GM19328 (cell line): Measurements from ENCODE around the gene PAPOLB.

Source experiments
- ATAC-seq: cut with Tn5 transposase; IDR thresholded peaks from one replicate; pipeline ENCODE4 v1.9.1; 2021; ENCODE audit warnings: mild to moderate bottlenecking, moderate library complexity; ENCODE audit not compliant: unreplicated experiment

The PAPOLB gene

DNA sequence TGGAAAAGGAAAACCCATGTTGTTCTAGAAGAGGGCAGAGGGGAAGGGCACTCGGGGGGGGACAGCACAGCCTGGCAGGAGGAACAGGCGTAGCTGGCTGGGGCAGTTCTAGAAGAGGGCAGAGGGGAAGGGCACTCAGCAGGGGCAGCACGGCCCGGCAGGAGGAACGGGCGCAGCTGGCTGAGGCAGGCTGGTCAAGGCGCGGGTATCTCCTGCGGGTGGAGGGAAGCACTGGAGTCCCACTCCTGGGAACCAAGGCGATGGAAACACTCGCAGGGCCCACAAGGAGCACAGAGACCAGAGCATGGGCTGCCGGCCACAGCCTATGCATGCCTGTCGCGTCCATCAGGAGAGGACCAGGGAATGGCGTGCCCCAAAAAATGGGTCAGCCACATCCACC lies 36.7 kb downstream of the PAPOLB start:
- no peak for ATAC-seq

DNA sequence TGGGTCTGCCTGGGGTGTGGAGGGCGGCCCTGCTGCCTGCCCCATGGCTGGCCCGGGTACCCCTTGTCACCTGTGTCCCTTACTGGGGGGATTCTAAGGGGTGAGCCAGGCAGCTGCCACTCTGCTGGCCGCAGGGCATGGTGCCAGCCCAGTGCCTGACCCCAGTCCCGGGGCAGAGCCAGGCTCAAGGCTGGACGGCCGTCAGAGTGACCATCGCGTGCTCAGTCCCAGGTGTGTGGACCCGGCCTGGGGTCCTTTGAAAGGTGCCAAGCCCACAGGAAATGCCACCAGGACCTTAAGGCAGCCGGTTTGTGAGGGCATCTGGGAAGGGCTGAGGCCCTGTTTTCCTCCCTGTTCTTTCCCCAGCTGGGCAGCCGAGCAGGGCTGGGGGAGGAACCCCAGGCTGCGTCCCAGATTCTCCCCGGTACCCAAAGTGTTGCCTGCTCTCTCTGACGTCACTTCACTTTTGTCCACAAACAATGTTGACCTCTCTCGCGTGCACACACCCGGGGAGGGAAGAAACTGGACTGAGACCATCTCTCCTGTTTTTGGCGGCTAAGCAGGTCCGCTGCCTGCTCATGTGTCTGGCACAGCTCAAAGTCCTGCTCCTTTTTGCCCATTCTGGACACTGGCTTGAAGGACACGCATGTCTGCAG lies 37.6 kb downstream of the PAPOLB start:
- ATAC-seq, result no peak

DNA sequence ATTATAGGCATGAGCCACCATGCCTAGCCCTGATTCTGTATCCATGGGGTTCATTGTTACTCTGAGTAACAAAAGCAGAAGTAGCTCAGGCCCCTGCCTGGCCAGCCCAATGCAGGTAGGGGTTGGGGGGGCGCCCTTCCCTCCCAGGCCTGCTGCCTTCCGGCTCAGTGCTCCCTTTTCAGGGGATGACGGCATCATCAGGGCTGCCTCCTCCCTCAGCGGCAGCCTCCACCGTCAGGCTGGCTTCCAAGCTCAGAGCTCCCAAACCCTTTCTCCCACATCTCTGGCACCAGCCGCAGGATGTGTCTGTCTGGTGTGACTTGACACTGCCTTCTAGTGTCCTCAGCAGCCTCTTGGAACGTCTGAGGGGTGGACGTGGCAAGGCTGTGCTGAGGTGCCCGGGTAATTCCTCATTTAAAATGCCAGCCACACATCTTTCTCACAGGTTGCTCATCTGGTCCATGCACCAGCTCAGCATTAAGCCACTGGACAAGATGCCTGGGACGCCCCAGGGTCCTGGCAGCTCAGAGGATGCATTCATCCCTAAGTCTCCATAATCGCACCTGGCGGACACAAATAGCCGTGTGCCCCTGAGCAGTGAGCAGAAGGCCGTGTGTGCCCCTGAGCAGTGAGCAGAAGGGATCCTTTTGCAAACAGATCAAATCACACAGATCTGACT lies 38.2 kb downstream of the PAPOLB start:
- ATAC-seq, result no peak

DNA sequence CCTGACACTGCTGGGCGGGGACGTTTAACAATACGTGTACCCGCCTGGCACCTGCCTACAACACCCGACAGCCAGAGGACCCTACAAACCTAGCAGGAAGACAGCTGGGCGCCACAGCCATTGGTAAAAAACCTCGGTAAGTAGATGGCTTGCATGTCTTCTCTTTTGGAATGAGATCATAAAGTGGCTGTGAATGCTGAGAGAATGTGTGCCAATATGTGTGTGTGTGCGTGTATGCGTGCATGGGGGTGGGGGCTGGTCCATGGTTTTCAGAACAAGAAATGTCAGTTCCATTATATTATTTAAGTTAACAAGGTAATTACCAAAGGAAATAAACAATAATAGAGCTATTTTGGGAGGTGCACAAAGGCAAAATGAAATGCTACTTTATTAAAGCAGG lies 39.2 kb downstream of the PAPOLB start:
- ATAC-seq, result no peak

DNA sequence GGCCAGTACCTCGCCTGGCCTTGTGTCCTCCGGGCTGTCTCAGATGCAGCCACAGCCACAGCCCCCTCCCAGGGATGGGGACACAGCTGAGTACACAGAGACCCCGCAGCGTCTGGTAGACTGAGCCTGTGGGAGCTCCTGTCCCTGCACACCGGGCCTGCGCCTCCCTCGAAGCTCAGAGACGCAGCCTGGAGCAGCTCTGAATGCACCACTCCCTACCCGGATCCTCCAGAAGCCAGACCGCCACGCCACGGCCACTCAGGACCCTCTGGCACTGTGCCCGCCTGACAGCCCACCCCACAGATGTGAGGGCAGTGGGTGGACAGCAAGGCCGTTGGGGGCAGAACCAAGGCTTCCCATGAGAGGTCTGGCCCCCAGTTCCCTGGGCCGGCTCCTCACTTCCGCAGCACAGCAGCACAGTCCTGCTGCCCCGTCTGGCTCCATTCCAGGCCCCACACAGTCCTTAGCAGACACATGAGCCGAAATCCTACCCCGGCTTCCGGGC lies 40.8 kb downstream of the PAPOLB start:
- no peak for ATAC-seq

DNA sequence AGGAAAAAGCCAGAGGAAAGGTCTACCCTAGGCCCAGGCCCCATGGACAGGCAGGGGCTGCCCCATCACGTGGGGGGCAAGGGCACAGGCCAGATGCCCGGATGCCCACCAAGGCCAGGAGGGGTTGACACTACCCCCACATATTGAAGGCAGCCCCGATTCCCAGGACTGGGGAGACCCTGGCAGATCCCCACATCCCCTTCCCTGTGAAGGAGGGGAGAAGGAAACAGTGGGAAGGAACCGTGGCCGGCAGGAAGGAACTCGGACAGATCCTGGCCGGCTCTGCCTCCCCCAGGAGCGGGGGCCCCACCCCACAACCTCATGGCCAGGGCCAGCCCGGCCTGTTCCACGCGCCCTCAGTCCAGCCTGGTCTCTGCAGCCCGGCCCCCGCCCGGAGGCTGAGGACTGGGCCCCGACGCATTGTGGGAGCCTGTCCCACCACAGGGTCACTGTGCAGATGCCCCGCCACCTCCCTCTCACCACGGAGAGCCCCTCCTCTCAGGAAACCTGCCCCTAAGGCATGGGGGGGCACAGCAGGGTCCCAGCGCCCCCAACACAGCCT lies 41.3 kb downstream of the PAPOLB start:
- ATAC-seq, result no peak

DNA sequence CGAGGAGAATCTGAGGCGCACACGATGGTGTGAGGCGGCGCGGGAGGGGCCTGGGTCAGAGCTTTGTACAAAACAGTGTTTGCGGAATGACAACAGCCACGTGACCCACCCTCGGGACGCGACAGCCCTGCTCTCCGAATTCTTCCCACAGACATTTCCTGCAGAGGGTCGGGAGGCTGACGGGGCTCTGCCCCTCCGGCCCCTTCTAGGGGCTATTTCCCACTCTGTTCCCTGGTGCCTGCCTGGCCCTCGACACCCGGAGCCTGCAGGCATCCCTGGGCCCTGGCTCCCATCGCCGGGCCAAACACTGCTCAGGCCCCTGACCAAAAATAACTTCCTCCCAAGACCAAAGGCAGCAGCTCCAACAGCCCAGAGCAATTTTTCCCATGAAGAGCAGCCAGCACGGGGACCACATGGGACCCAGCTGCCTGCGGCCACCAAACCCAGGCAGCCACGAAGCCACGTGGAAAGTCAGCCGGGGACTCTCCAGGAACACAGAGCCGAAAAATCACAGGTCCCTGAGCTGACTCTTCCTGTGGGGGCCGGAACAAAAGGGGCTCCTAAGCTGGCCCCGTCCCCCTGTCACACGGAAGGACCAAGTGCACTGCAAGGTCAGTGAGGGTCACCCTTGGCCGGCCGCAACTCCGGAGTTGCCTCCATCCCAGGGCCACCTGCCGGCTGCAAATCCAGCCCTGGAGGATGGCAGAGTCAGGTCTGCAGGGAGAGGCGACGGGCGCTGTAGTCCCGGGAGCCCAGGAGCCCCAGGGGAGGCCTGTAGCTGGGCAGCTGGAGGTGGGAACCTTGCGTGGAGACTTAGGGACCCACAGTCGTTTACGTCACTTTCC lies 42.0 kb downstream of the PAPOLB start:
- ATAC-seq, result no peak

DNA sequence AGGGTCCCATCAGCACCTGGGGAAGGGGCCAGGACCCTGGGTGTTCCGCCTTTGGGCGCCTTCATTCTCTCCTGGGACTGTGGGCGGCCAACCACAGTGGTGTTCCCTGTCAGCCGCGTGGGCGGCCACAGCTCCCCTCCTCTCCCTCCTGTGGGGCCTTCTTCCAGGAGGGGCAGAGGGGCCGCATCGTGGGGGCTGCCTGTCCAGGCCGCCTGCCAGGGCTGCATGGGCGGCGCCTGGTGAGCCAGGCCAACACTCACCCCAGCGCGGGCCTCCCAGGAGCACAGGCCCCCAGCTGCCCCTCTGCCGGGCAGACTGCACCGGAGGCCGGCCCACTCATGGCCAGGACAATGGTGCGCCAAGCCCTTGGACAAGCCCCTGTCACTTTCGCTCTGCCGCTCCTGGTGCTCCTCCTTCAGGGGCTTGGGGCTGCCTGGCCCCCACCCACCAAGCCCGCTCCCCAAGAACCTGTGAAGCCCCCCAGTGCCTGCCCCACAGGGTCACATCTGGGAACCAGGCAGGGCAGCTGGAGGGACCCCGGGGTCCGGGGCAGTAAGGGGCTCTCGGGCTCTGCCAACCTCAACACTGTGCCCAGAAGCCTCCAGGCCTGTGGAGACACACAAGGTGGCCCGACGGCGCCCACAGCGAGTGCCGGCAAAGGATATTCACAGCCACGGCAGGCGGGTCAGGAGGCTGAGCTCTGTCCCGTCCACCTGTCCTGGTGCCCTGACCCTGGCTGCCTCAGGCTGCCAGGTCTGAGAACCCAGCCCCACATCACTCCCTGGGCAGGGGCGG lies 43.6 kb downstream of the PAPOLB start:
- no peak for ATAC-seq

DNA sequence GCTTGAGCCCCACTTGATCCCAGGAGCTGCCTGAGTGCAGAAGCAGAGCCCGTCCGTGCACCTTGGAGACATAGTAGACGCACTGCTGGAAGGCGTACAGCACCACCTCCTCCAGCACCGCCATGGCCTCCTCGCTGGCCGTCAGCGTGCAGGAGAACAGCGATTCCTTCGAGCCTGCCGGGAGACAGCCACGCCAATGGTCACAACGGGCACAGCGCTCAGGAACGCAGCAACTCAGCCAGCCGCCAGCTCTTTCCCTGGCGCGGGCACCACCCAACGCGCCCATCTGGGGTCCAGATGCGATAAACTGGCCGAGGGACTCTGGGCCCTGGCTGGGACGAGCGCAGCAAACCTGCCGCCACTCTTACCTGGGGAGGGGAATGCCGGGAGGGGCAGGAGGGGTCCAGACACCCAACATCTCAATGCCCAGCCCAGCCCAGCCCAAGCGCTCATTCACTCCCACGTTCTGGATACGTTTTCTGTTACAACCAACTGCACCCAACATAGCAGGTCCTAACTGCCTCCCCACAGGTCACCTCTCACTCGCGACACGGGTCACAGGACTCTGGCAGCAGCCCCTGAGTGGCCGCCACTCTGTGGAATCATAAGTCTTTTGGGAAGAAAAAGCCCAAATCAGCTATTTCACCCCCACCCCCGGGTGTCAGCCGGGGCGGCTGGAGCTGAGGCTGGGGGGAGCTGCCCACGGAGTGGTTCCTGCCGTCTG lies 44.5 kb downstream of the PAPOLB start:
- ATAC-seq, result no peak

DNA sequence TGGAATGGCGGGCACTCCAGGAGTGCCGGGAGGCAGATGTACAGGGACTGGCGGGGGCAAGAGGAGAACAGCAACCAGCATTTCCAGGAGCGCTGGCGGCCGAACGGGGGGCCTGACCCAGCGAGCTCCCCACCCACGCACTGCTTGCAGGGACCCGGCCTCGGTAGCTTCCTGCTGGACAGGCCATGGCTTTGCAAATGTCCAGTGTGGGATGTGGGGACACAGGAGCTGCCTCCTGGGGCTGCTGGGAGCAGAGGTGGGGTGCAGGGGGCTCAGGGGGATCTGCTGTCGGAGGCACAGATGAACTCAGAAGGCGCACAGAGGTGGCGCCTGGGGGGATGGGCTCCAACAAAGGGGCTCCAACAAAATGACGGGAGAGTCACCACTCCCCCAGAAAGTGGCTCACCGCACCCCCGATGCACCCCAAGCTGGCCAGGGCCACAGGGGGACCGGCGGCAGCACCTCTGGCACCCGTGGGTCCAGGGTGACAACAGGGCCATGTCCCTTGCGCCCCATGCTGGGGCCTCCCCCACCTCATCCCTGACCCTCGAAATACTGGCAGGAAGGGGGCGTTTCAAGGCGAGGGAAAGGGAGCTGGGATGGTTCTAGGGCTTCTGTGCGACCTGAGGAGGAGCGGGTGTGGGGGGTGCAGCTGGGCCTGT lies 45.3 kb downstream of the PAPOLB start:
- ATAC-seq, result no peak

DNA sequence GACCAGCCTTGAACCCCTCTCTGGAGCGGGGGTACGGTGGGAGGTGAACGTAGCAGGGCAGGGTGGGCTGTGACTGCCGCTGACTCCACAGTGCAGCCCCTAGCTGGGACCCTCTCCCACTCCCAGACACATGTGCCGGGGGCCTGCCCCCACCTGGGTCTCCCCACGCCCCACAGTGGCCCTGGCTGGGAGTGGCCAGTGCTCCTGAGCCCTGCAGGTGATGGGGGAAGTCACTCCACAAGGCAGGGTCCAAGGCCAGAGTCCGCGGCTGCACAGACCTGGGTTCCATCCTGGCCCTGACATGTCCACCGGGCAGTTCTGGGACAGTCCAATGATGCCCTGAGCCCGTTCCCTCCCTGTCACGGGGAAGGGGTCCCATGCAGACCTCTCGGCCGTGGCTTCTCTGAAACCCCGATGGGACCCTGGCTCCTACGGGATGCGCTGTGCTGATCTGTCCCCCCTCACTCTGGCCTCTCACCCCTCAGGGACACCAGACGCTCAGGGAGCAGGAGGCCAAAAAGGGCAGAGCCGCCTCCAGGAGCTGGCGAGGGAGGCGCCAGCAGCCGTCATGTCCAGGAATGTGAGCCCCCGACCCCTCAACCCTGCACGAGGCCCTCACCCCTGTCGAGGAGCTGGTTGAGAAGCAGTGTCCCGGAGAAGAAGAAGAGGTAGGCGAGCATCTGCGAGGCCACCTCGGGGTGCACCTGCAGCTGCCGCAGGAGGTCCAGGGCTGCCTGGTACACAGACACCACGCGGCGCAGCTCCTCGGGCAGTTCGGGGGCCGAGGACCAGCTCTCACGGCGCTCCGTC lies 46.0 kb downstream of the PAPOLB start:
- no peak for ATAC-seq

DNA sequence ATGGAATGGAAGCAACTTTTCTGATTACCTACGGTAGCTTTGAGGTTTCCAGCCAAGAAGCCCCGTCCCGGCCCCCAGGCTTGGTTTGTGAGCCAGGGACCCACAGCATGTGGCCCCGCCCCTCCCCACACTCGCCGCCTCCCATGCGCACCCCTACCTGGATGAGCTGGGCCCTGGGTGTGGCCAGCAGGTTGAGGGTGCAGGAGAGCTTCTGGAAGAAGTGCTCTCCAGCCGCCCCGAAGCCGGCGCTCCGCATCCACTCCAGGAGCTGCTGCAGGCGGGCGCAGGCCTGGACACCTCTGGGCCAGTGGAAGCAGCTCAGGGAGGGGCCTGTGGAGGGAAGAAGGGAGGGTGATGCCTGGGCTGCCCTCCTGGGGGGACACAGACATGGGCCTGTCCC lies 46.7 kb downstream of the PAPOLB start:
- ATAC-seq, result no peak

DNA sequence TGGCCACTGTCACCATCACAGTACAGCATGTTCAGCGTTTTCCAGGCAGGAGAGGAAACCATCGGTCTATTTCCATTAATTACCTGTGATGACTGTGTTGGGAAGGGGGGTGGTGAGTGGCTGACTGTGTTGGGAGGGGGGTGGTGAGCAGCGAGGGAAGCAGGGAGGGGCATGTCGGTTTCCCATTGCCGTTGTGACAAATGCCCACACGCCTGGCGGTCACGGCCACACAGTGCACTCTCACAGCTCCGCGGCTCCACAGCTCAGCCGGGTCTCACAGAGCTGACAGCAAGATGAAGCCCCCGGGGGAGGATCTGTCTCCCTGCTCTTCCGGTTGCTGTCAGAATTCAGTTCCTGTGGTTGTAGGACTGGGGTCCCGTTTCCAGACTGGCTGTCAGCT lies 47.4 kb downstream of the PAPOLB start:
- no peak for ATAC-seq

DNA sequence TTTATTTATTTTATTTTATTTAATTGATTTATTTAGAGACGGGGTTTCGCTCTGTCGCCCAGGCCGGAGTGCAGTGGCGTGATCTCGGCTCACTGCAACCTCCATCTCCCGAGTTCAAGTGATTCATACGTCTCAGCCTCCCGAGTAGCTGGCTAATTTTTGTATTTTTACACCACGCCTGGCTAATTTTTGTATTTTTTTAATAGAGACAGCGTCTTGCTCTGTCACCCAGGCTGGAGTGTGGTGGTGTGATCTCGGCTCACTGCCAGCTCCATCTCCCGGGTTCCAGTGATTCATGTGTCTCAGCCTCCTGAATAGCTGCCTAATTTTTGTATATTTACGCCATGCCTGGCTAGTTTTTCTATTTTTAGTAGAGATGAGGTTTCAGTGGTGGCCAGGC lies 52.2 kb downstream of the PAPOLB start:
- no peak for ATAC-seq

DNA sequence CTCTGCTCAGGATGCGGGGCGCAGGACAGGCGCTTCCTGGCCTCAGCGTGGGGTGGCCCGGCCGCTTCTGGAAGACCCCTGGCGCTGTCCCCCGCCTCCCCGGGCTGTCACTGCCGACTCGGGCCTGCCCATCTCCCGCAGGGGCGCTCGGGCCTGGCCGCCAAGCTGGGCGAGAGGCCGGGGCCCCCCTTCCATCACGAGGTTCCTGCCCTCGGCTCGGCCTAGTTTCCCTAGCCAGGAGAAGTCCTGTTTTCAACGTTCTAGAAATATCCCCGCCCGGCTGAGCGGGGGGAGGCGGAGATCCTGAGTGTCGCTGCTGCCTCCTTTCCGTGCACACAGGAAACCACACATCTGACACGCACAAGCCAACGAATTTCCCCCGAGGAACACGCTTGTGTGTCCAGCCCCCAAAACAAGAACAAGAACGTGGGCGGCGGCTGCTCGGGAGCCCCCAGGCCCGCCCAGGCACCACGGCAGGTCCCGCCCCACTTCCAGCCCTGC lies 52.7 kb downstream of the PAPOLB start:
- no peak for ATAC-seq

DNA sequence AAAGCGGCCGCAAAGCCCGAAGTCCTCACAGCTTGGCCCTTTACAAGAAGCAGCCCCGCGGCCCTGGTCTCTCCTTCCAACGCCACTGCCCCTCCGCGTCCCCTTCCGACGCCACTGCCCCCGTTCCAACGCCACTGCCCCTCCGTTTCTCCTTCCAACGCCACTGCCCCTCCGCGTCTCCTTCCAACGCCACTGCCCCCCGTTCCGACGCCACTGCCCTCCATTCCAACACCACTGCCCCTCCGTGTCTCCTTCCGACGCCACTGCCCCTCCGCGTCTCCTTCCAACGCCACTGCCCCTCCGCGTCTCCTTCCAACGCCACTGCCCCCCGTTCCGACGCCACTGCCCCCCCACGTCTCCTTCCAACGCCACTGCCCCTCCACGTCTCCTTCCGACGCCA lies 53.3 kb downstream of the PAPOLB start:
- ATAC-seq, result no peak

DNA sequence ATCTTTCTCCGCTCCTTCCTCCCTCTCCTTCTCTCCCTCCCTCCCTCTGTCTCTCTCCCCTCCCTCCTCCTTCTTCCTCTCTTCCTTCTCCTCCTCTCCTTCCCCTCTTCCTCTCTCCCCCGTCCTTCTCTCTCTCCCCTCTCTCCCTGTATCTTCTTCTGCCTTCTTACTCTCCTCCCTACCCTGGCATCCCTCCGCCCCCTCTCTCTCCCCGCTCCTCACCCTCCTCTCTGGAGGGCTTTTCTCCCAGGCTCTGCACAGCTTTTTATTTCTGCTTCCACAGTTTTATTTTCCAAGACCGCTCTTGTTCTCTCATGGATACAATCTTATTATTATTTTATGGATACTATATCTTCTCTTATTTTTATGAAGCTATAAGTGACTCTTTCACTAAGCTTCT lies 53.8 kb downstream of the PAPOLB start:
- no peak for ATAC-seq
